Stimulated activated CD4-positive, alpha-beta T cell treated with anti-CD3 and anti-CD28 coated beads, Interleukin-15, amount 100 ng/mL, for 48 hours (primary cell): ENCODE measurements around the gene PKM.
A peak's percentile ranks its signal among the peaks of the same experiment; 100 is the strongest.

Experiments used
- DNase-seq, 2 donors: peaks; one replicate each; pipeline ENCODE4 v3.0.0-alpha.2; 2020; ENCODE audit warnings: low read depth in 2 of 2

Gene PKM

GRCh38 chr15:72155635-72156616 lies 75.1 kb downstream of the PKM start:
- DNase-seq = peak; percentile 56 to 80

GRCh38 chr15:72155003-72155621 lies 75.9 kb downstream of the PKM start:
- no peak for DNase-seq

- no peak for DNase-seq
Measured at GRCh38 chr15:72154316-72154715, 76.7 kb downstream of the PKM start.

GRCh38 chr15:72153269-72154000 lies 77.6 kb downstream of the PKM start:
- no peak for DNase-seq
